NOMO-1 treated with dmso at 0.1 percent for 144 hours (cell line): ENCODE data around the gene INPP5B.
"Not testable (repeated sequence)": the region's sequence is repeated elsewhere in the genome, so short reads cannot be mapped to it uniquely, and the experiment has no call there.

Source experiments
- DNase-seq: peaks from one replicate; lab custom pipeline; 2025; ENCODE audit not compliant: unreplicated experiment; lab: John Stamatoyannopoulos, UW

Gene INPP5B

GRCh38 chr1:37946703-37947360 is at the start of gene INPP5B:
Gene INPP5B (minus strand): TSS chr1:37947053. CDS start chr1:37946308, 745 bp downstream.
- peak; percentile 71 for DNase-seq

- no peak for DNase-seq
Measured at GRCh38 chr1:37995751-37996345, 49.0 kb upstream of the INPP5B start.

- peak; percentile 43 for DNase-seq
Measured at GRCh38 chr1:37994886-37995566, 48.2 kb upstream of the INPP5B start.

- DNase-seq = no peak
Measured at GRCh38 chr1:37989361-37989930, 42.6 kb upstream of the INPP5B start.

GRCh38 chr1:37987679-37988078 is 40.8 kb upstream of the INPP5B start:
- no peak for DNase-seq

GRCh38 chr1:37983546-37983945 is 36.7 kb upstream of the INPP5B start:
- no peak for DNase-seq

GRCh38 chr1:37978541-37978940 is 31.7 kb upstream of the INPP5B start:
- no peak for DNase-seq

GRCh38 chr1:37975083-37975482 is 28.2 kb upstream of the INPP5B start:
- DNase-seq = peak; percentile 16

- DNase-seq = no peak
Measured at GRCh38 chr1:37974567-37974966, 27.7 kb upstream of the INPP5B start.

GRCh38 chr1:37973684-37974083 is 26.8 kb upstream of the INPP5B start:
- DNase-seq = not testable (repeated sequence)

- DNase-seq = no peak
Measured at GRCh38 chr1:37965301-37965700, 18.4 kb upstream of the INPP5B start.

- not testable (repeated sequence) for DNase-seq
Measured at GRCh38 chr1:37964106-37964505, 17.3 kb upstream of the INPP5B start.

GRCh38 chr1:37958690-37959089 is 11.8 kb upstream of the INPP5B start:
- no peak for DNase-seq

GRCh38 chr1:37955685-37956084 is 8.8 kb upstream of the INPP5B start:
- DNase-seq = no peak

- DNase-seq = no peak
Measured at GRCh38 chr1:37954316-37954971, 7.6 kb upstream of the INPP5B start.

GRCh38 chr1:37952738-37953137 is 5.9 kb upstream of the INPP5B start:
- no peak for DNase-seq

GRCh38 chr1:37951783-37952624 is 5.2 kb upstream of the INPP5B start:
- no peak for DNase-seq

GRCh38 chr1:37951041-37951782 is 4.4 kb upstream of the INPP5B start:
- no peak for DNase-seq

- no peak for DNase-seq
Measured at GRCh38 chr1:37949524-37950152, 2.8 kb upstream of the INPP5B start.
